SU-DHL-6 (cell line): ENCODE data around the gene SPRR5.

Source experiments
- H2AFZ ChIP-seq: fragments of 200-600 bp; sonication (generic); 2 replicates; pipeline ENCODE4 v1.6.1; 2014; ENCODE audit warnings: low read depth, mild to moderate bottlenecking, moderate library complexity, mixed read lengths, antibody characterized with exemption, low read length; ENCODE audit not compliant: severe bottlenecking
- H3F3A ChIP-seq: fragments of 200-600 bp; shearing (Covaris generic); 2 replicates; pipeline ENCODE4 v1.6.0; 2016; ENCODE audit warnings: antibody characterized with exemption, mild to moderate bottlenecking; ENCODE audit not compliant: insufficient read depth
- H3K27ac ChIP-seq: fragments of 200-600 bp; sonication (generic); 2 replicates; pipeline ENCODE4 v1.5.1; 2016; ENCODE audit warnings: low read depth, mild to moderate bottlenecking, low read length, moderate library complexity, mixed read lengths
- H3K27me3 ChIP-seq: fragments of 200-600 bp; sonication (generic), shearing (Covaris generic); 2 replicates; pipeline ENCODE4 v1.6.0; 2014; ENCODE audit warnings: mild to moderate bottlenecking, low read length
- H3K36me3 ChIP-seq: fragments of 200-600 bp; sonication (generic); 2 replicates; pipeline ENCODE4 v1.6.1; 2014; ENCODE audit warnings: mild to moderate bottlenecking, low read length, mixed read lengths
- H3K4me2 ChIP-seq: fragments of 300-600, 200-600 bp; shearing (Covaris generic), sonication (generic); 2 replicates; pipeline ENCODE4 v1.6.0; 2014; ENCODE audit warnings: low read length, low read depth, mild to moderate bottlenecking; ENCODE audit not compliant: poor library complexity, severe bottlenecking
- H3K4me3 ChIP-seq: fragments of 200-600 bp; sonication (generic); 2 replicates; pipeline ENCODE4 v1.5.1; 2014; ENCODE audit warnings: antibody characterized with exemption, low read length, mild to moderate bottlenecking, mixed read lengths; ENCODE audit not compliant: insufficient read depth, poor library complexity, severe bottlenecking
- H3K79me2 ChIP-seq: fragments of 200-600 bp; sonication (generic); 2 replicates; pipeline ENCODE4 v1.6.1; 2014; ENCODE audit warnings: mild to moderate bottlenecking, low read length, moderate library complexity; ENCODE audit not compliant: insufficient read depth
- H3K9ac ChIP-seq: fragments of 200-600 bp; sonication (generic); 2 replicates; pipeline ENCODE4 v1.7.0; 2014; ENCODE audit warnings: mild to moderate bottlenecking, low read length
- H3K9me2 ChIP-seq: fragments of 200-600 bp; sonication (generic); replicated peaks from 2 replicates; pipeline ENCODE4 v1.6.1; 2014; ENCODE audit warnings: low read length; ENCODE audit not compliant: insufficient read depth
- H3K9me3 ChIP-seq: fragments of 200-600 bp; sonication (generic); 2 replicates; pipeline ENCODE4 v1.6.1; 2014; ENCODE audit warnings: low read length, mixed read lengths; ENCODE audit not compliant: insufficient read depth
- H4K20me1 ChIP-seq: fragments of 200-600 bp; sonication (generic); 2 replicates; pipeline ENCODE4 v1.6.1; 2014; ENCODE audit warnings: low read depth, mild to moderate bottlenecking, antibody characterized with exemption, low read length, moderate library complexity, mixed read lengths
- EZH2phosphoT487 ChIP-seq: fragments of 200-600 bp; sonication (generic), shearing (Covaris generic); conservative IDR thresholded peaks from 2 replicates; pipeline ENCODE4 v1.6.1; 2018; ENCODE audit warnings: mild to moderate bottlenecking, antibody characterized with exemption, low read length, moderate library complexity, mixed read lengths
- TF ChIP-seq, protein P1 (sequence below): fragments of 200-600 bp; sonication (generic); IDR thresholded peaks from one replicate; pipeline ENCODE4 v1.5.1; 2017; ENCODE audit warnings: antibody characterized with exemption, mild to moderate bottlenecking, low read length, moderate library complexity; ENCODE audit not compliant: insufficient read depth, poor library complexity, severe bottlenecking

Gene SPRR5

DNA sequence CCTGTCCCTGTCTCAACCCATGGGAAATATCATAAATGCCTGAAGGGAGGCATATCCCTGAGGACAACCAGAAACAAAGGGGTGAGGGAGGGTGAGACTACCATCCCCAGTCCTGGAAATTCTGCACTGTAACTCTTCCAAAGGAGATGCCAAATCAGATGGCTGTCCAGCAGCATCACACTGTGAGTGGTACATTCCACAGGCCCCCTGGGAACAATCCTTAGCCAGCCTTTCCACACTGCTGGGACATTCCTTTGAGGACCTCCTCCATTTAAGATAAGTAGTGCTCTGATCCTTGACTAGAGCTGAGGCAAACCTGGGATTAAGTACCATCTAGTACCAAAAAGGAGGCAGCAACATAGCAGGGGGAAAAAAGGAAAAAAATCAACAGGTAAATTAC lies 27.9 kb upstream of the SPRR5 start:
- Histone ChIP-seq H3K79me2 (no peaks in the 10 kb centered on the region), H3K36me3 (no peaks in the 10 kb centered on the region), H3K4me2 (no peak overlapping the region), H3K27ac (no peak overlapping the region), H4K20me1 (no peaks in the 10 kb centered on the region), H3K9me2 (no peaks in the 10 kb centered on the region), H3K4me3 (no peak overlapping the region), H3F3A (no peaks in the 10 kb centered on the region), H3K9ac (no peak overlapping the region), H3K9me3 (no peaks in the 10 kb centered on the region), H2AFZ (no peak overlapping the region), H3K27me3 (no peaks in the 10 kb centered on the region)
- TF ChIP-seq EZH2phosphoT487, result no peak
- TF ChIP-seq, protein P1, sequence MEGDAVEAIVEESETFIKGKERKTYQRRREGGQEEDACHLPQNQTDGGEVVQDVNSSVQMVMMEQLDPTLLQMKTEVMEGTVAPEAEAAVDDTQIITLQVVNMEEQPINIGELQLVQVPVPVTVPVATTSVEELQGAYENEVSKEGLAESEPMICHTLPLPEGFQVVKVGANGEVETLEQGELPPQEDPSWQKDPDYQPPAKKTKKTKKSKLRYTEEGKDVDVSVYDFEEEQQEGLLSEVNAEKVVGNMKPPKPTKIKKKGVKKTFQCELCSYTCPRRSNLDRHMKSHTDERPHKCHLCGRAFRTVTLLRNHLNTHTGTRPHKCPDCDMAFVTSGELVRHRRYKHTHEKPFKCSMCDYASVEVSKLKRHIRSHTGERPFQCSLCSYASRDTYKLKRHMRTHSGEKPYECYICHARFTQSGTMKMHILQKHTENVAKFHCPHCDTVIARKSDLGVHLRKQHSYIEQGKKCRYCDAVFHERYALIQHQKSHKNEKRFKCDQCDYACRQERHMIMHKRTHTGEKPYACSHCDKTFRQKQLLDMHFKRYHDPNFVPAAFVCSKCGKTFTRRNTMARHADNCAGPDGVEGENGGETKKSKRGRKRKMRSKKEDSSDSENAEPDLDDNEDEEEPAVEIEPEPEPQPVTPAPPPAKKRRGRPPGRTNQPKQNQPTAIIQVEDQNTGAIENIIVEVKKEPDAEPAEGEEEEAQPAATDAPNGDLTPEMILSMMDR, result no peak

DNA sequence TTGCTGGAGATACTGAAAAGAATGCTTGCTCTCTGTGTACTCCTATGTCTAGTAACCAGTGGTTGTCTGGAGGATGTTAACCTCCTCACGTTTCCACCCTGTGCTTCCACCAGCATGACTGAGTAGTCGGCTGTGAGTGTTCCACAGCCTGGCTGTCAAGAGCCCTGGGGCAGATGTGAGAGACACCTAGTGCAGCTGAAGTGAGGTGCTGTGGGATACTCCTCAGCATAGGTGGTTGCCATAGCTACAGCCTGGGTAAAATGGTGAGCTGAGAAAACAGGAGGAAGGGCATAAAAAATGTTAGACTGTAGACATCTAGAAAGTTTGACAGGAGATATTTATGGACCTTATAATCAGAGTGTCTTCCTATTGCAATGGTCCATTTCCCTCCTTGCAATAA lies 22.8 kb upstream of the SPRR5 start:
- TF ChIP-seq EZH2phosphoT487, result no peak
- TF ChIP-seq, protein P1, result no peak
- no peaks in the 10 kb centered on the region for H3F3A ChIP-seq
- H3K9me3 ChIP-seq, result no peaks in the 10 kb centered on the region
- no peaks in the 10 kb centered on the region for H3K36me3 ChIP-seq
- no peaks in the 10 kb centered on the region for H4K20me1 ChIP-seq
- H3K9me2 ChIP-seq, result no peaks in the 10 kb centered on the region
- H3K9ac ChIP-seq, result no peak overlapping the region
- no peak overlapping the region for H3K4me3 ChIP-seq
- H3K27me3 ChIP-seq, result no peaks in the 10 kb centered on the region
- no peak overlapping the region for H3K4me2 ChIP-seq
- no peaks in the 10 kb centered on the region for H3K79me2 ChIP-seq
- H2AFZ ChIP-seq, result no peak overlapping the region
- no peak overlapping the region for H3K27ac ChIP-seq

DNA sequence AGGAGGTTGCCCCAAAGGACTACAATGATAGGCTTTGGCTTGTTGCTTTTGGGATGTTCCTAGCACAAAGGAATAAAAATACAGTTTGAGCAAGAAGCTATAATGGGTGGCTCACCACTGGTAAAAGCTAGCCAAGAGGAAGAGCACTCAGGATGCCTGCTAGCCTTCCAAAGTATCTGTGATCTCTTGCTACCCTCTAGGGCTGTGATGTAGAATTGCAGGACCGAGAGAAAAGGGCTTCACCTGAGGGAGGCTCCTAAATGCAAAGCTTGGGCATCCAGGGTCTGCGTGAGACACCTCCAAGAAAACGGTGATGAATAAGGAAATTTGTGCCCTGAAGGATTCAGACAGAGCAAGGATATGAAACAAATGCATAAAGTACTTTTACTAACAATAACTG lies 20.9 kb upstream of the SPRR5 start:
- Histone ChIP-seq H3K4me2 (no peak overlapping the region), H3K79me2 (no peaks in the 10 kb centered on the region), H3K27ac (no peak overlapping the region), H2AFZ (no peak overlapping the region), H3K9ac (no peak overlapping the region), H3K27me3 (no peaks in the 10 kb centered on the region), H3K9me3 (no peaks in the 10 kb centered on the region), H3K4me3 (no peak overlapping the region), H3F3A (no peaks in the 10 kb centered on the region), H4K20me1 (no peaks in the 10 kb centered on the region), H3K9me2 (no peaks in the 10 kb centered on the region), H3K36me3 (no peaks in the 10 kb centered on the region)
- TF ChIP-seq, protein P1, result no peak
- no peak for TF ChIP-seq EZH2phosphoT487

DNA sequence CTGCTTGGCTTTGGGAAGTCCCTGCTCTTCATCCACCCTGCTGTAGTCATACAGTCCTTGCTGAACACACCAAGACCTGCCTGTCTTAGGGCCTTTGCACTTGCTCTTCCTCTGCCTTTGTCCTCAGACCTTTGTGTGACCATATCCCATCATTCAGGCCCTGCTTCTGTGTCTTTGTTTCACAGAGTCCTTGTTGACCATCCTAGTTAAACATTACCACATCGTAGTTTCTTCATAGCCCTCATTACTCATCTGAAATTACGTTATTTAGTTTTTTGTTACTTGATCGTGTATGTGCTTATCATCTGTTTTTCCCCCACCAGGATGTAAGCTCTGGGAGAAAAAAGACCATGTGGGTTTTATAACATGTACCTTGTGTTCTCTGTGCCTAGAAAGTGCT lies 18.3 kb upstream of the SPRR5 start:
- no peaks in the 10 kb centered on the region for H3K27me3 ChIP-seq
- H3K4me2 ChIP-seq, result no peak overlapping the region
- no peaks in the 10 kb centered on the region for H4K20me1 ChIP-seq
- no peaks in the 10 kb centered on the region for H3K79me2 ChIP-seq
- H3K9me2 ChIP-seq, result no peaks in the 10 kb centered on the region
- no peak overlapping the region for H3K4me3 ChIP-seq
- H3K9me3 ChIP-seq, result no peaks in the 10 kb centered on the region
- no peak overlapping the region for H3K27ac ChIP-seq
- no peak overlapping the region for H3K9ac ChIP-seq
- no peaks in the 10 kb centered on the region for H3K36me3 ChIP-seq
- TF ChIP-seq, protein P1, result no peak
- TF ChIP-seq EZH2phosphoT487, result no peak
- no peaks in the 10 kb centered on the region for H3F3A ChIP-seq
- H2AFZ ChIP-seq, result no peak overlapping the region
